Measurements from ENCODE around the gene TMEM266. TPM values are rescaled to one million over a fixed set of nuclear protein-coding genes. Genes with fewer than 3 reads are reported as not detected.

Gene TMEM266
- total RNA-seq, 1 donor from 2014 or later, result 0.16 TPM

- DNase-seq, result no peak
- TF ChIP-seq CTCF (IDR thresholded peaks at IDR 0.05), result no peak
- POLR2A ChIA-PET, result no interaction called here
- intact Hi-C loops (cut with micrococcal nuclease), result no loop called here
- H3K36me3 Mint-ChIP-seq (ENCODE audit: low read depth), result no peaks in the 10 kb centered on the region
- no peak overlapping the region for H3K4me3 Mint-ChIP-seq
- peaks cover 5% of the 10 kb centered on the region for H3K27me3 Mint-ChIP-seq
- H3K9me3 Mint-ChIP-seq, result no peaks in the 10 kb centered on the region
- ATAC-seq (ENCODE audit: low read depth), result no peak
- H3K4me1 Mint-ChIP-seq, result no peaks in the 10 kb centered on the region
- CTCF ChIA-PET, result no interaction called here
- H3K27ac Mint-ChIP-seq, result no peak overlapping the region
These were observed 10.4 kb downstream of the TMEM266 start for GRCh38 chr15:76070192-76070591.

- Mint-ChIP-seq H3K9me3 (no peaks in the 10 kb centered on the region), H3K27ac (no peak overlapping the region), H3K27me3 (peaks cover 2% of the 10 kb centered on the region), H3K4me1 (no peaks in the 10 kb centered on the region), H3K4me3 (no peak overlapping the region), H3K36me3 (ENCODE audit: low read depth) (no peaks in the 10 kb centered on the region)
- TF ChIP-seq CTCF (IDR thresholded peaks at IDR 0.05), result no peak
- intact Hi-C loops (cut with micrococcal nuclease), result no loop called here
- DNase-seq, result no peak
- ChIA-PET POLR2A (no interaction called here), CTCF (no interaction called here)
- no peak for ATAC-seq (ENCODE audit: low read depth)
These were observed 11.3 kb downstream of the TMEM266 start for GRCh38 chr15:76070921-76071635.

GRCh38 chr15:76071806-76072205 lies 12.0 kb downstream of the TMEM266 start:
- H3K27ac Mint-ChIP-seq, result no peak overlapping the region
- ATAC-seq (ENCODE audit: low read depth) (no peak), DNase-seq (no peak)
- TF ChIP-seq CTCF (IDR thresholded peaks at IDR 0.05), result no peak
- no peaks in the 10 kb centered on the region for H3K36me3 Mint-ChIP-seq (ENCODE audit: low read depth)
- no peaks in the 10 kb centered on the region for H3K9me3 Mint-ChIP-seq
- no peaks in the 10 kb centered on the region for H3K4me1 Mint-ChIP-seq
- intact Hi-C loops (cut with micrococcal nuclease), result no loop called here
- CTCF ChIA-PET, result no interaction called here
- H3K27me3 Mint-ChIP-seq, result peaks cover 2% of the 10 kb centered on the region
- H3K4me3 Mint-ChIP-seq, result no peak overlapping the region
- POLR2A ChIA-PET, result no interaction called here

GRCh38 chr15:76073554-76073953 lies 13.8 kb downstream of the TMEM266 start:
- no peak overlapping the region for H3K27ac Mint-ChIP-seq
- POLR2A ChIA-PET, result no interaction called here
- no peak for ATAC-seq (ENCODE audit: low read depth)
- no peaks in the 10 kb centered on the region for H3K9me3 Mint-ChIP-seq
- DNase-seq, result no peak
- H3K4me1 Mint-ChIP-seq, result no peaks in the 10 kb centered on the region
- TF ChIP-seq CTCF (IDR thresholded peaks at IDR 0.05), result no peak
- CTCF ChIA-PET, result no interaction called here
- intact Hi-C loops (cut with micrococcal nuclease), result no loop called here
- peaks cover 2% of the 10 kb centered on the region for H3K27me3 Mint-ChIP-seq
- H3K4me3 Mint-ChIP-seq, result no peak overlapping the region
- H3K36me3 Mint-ChIP-seq (ENCODE audit: low read depth), result no peaks in the 10 kb centered on the region

- Mint-ChIP-seq H3K27ac (no peak overlapping the region), H3K4me1 (no peaks in the 10 kb centered on the region)
These were observed 15.3 kb downstream of the TMEM266 start for GRCh38 chr15:76075046-76075445.

More at GRCh38 chr15:76075046-76075445, 15.3 kb downstream of the TMEM266 start:
- CTCF ChIA-PET, result interaction anchor here (1.2 kb wide), 1 partner anchor 18 kb away, joined by 4 read pairs; no protein-coding TSS in a partner anchor
- POLR2A ChIA-PET, result no interaction called here
- no peaks in the 10 kb centered on the region for H3K36me3 Mint-ChIP-seq (ENCODE audit: low read depth)
- TF ChIP-seq CTCF (IDR thresholded peaks at IDR 0.05), result no peak
- ATAC-seq (ENCODE audit: low read depth) (no peak), DNase-seq (no peak)
- H3K4me3 Mint-ChIP-seq, result no peak overlapping the region
- intact Hi-C loops (cut with micrococcal nuclease), result no loop called here
- no peaks in the 10 kb centered on the region for H3K9me3 Mint-ChIP-seq
- H3K27me3 Mint-ChIP-seq, result peaks cover 2% of the 10 kb centered on the region

Data from activated B cell treated with CpG ODN at 0.5 μM for 24 hours (primary cell).